C4-2B (cell line): Measurements from ENCODE around the gene ARHGEF33.

Source experiments
- CTCF ChIP-seq: fragments of 450-650 bp; conservative IDR thresholded peaks from 2 replicates; pipeline ENCODE4 v1.5.1; 2017; ENCODE audit warnings: mild to moderate bottlenecking
- ZFX ChIP-seq: fragments of 450-650 bp; IDR thresholded peaks from 2 replicates; pipeline ENCODE4 v1.6.1; 2017

- TF ChIP-seq CTCF (no peak), ZFX (no peak)
These were observed 119.0 kb downstream of the ARHGEF33 start for GRCh38 chr2:39008665-39009064.
